Measurements from ENCODE around the gene CCR5AS.
"Not testable (repeated sequence)": the region's sequence is repeated elsewhere in the genome, so short reads cannot be mapped to it uniquely, and the experiment has no call there.

CCR5AS gene

DNA sequence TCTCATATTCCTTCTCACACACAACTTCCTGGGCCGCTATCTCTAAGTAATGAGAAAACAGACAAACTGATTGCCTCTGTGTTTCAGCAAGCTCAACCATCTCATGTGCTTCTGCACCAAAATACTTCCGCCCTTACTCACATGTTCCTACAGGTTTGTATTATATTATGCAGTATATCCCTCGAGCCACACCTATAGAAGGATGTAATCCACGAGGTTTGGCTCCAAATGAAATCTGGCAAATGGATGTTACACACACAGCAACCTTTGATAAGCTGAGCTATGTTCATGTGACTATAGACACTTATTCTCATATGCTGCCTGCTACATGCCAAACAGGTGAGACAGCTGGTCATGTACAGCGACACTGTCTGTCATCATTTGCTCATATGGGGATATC, 22.8 kb upstream of the CCR5AS start:
- Histone ChIP-seq H3K27ac (no peak overlapping the region), H3K27me3 (no peaks in the 10 kb centered on the region), H3K9me3 (ENCODE audit: low read depth) (no peaks in the 10 kb centered on the region), H3K4me3 (no peak overlapping the region), H3K4me1 (ENCODE audit: low read depth) (peaks cover 23% of the 10 kb centered on the region), H3K36me3 (no peaks in the 10 kb centered on the region)
- DNase-seq (ENCODE audit: low read depth in 1 of 2, low spot score in 1 of 2) = no peak
- TF ChIP-seq, protein P1, sequence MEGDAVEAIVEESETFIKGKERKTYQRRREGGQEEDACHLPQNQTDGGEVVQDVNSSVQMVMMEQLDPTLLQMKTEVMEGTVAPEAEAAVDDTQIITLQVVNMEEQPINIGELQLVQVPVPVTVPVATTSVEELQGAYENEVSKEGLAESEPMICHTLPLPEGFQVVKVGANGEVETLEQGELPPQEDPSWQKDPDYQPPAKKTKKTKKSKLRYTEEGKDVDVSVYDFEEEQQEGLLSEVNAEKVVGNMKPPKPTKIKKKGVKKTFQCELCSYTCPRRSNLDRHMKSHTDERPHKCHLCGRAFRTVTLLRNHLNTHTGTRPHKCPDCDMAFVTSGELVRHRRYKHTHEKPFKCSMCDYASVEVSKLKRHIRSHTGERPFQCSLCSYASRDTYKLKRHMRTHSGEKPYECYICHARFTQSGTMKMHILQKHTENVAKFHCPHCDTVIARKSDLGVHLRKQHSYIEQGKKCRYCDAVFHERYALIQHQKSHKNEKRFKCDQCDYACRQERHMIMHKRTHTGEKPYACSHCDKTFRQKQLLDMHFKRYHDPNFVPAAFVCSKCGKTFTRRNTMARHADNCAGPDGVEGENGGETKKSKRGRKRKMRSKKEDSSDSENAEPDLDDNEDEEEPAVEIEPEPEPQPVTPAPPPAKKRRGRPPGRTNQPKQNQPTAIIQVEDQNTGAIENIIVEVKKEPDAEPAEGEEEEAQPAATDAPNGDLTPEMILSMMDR (IDR thresholded peaks at IDR 0.05; ENCODE audit: low read depth, low read length) = no peak

DNA sequence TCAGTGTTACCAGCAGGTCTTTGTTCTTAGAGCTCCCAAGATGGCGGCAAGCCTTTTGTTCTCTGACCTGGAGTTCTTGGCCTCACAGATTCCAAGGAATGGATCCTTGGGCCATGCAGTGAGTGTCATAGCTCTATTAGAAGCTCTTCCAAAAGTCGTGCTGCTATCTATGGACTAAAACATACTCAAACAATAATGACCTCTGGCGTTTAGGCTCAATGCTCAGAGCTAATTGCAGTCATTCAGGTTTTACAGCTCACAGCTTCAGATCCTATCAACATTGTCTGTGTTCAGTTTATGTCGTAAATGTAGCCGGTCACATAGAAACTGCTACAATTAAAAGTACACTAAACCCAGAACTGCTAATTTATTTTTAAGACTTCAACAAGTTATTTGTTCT, 22.4 kb upstream of the CCR5AS start:
- no peaks in the 10 kb centered on the region for H3K36me3 ChIP-seq
- no peak overlapping the region for H3K4me3 ChIP-seq
- H3K27me3 ChIP-seq = no peaks in the 10 kb centered on the region
- H3K27ac ChIP-seq = no peak overlapping the region
- TF ChIP-seq, protein P1 (IDR thresholded peaks at IDR 0.05; ENCODE audit: low read depth, low read length) = no peak
- no peaks in the 10 kb centered on the region for H3K9me3 ChIP-seq (ENCODE audit: low read depth)
- H3K4me1 ChIP-seq (ENCODE audit: low read depth) = peaks cover 23% of the 10 kb centered on the region
- DNase-seq (ENCODE audit: low read depth in 1 of 2, low spot score in 1 of 2) = no peak

DNA sequence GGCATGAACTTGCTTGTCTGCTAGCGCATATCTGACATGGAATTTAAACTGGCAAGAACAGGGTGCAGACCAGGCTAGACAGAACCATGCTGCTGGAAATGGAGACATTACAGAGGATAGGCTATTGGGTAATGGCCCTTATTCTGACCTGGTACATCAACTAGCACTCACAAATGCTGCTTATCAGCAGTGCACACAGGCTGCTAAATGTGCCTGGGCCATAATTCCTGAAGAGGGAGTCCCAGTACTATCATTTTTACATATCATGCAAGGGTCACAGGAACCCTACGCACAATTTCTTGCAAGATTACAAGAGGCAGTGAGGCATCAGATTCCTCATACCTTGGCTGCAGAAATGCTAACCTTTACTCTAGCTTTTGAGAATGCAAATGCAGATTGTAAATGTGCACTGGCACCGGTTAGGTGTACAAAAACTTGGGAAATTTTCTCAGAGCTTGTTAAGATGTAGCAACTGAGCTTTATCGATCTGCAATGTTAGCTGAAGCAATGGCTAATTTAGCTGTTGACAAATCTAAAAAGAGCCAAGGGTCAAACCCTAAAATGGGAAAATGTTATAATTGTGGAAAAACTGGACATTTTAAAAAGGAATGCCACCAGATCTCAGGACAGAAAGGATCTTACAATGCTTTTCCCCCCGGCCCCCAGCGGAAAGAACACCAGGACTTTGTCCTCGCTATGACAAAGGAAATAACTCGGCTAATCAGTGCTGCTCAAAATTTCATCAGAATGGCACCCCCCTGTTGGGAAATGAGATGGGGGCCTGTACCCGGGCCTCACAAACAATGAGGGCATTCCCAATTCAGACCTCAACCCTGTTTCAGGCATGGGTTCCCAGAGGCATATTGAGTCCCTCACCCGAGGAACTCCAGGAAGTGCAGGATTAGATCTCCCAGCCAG, 21.3 kb upstream of the CCR5AS start:
- H3K36me3 ChIP-seq = no peaks in the 10 kb centered on the region
- peak overlapping the region; percentile 41 for H3K27ac ChIP-seq
- DNase-seq (ENCODE audit: low read depth in 1 of 2, low spot score in 1 of 2) = peak in 1 of 2 donors; percentile 49
- no peak overlapping the region for H3K4me3 ChIP-seq
- TF ChIP-seq, protein P1 (IDR thresholded peaks at IDR 0.05; ENCODE audit: low read depth, low read length) = no peak
- H3K4me1 ChIP-seq (ENCODE audit: low read depth) = peaks cover 23% of the 10 kb centered on the region
- H3K9me3 ChIP-seq (ENCODE audit: low read depth) = no peaks in the 10 kb centered on the region
- H3K27me3 ChIP-seq = no peaks in the 10 kb centered on the region

DNA sequence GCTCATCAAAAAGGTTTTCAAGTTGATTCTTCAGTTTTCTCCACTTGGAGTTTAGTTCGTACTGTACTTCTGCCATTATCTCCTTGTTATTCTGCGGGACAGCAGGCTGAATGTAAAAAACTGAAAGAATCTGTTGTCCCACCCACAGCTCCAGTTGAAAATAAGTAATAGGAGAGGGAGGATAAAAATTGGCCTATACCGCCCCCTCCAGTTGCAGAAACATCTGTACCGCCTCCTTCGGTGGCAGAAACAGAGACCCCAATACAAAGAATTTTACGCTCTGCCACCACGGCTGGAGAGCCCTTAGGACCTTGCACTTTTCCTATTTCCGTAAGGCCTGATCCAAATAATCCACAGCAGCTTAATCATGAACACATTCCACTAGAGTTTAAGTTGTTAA, 20.5 kb upstream of the CCR5AS start:
- Histone ChIP-seq H3K27ac (peak overlapping the region; percentile 41), H3K4me1 (ENCODE audit: low read depth) (peaks cover 23% of the 10 kb centered on the region)
- not testable (repeated sequence) for H3K4me3 ChIP-seq; H3K27me3 ChIP-seq; H3K36me3 ChIP-seq; H3K9me3 ChIP-seq (ENCODE audit: low read depth)
- peak in 1 of 2 donors; percentile 28 for DNase-seq (ENCODE audit: low read depth in 1 of 2, low spot score in 1 of 2)
- TF ChIP-seq, protein P1 (IDR thresholded peaks at IDR 0.05; ENCODE audit: low read depth, low read length) = peak; percentile 9

DNA sequence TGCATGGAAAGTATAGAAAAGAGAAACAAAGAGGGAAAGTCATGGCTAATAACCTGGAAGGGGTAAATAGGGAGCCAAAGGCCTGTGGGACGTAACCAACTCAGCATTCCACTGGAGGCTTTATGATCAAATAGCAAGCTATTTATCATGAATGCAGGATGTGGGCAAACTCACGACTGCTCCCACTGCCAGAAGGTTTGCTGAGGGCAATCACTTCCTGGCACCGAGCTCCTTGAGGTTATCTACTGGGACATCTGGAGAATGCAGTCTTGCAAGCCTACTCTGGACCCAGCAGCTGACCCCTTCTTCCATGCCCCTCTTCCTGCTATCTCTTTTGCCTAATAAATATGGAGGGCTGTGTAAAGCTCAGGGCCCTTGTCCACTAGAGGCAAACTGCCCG, 19.6 kb upstream of the CCR5AS start:
- not testable (repeated sequence) for H3K9me3 ChIP-seq (ENCODE audit: low read depth); H3K27me3 ChIP-seq; H3K4me3 ChIP-seq; H3K36me3 ChIP-seq
- peaks cover 23% of the 10 kb centered on the region for H3K4me1 ChIP-seq (ENCODE audit: low read depth)
- peak overlapping the region; percentile 4 for H3K27ac ChIP-seq
- peak in 1 of 2 donors; percentile 7 for DNase-seq (ENCODE audit: low read depth in 1 of 2, low spot score in 1 of 2)

DNA sequence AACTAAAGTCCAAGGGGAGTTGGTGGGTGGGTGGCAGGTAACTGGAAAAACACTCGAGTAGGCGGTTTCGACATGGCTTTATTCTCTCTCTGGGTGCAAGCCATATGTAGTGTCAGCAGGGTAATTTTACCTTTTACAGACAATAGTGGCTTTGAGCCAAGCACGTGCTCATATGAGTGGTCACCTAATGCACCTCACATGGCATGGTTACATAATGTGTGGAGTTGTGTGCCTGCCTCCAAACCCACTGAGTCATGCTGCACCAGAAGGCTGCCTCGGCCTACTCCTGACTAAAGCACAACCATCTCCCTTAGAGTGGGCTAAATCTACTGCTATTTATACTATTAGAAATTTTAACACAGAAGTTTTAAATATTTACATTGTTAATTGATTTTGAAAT, 16.7 kb upstream of the CCR5AS start:
- H3K27ac ChIP-seq = no peak overlapping the region
- H3K36me3 ChIP-seq = no peaks in the 10 kb centered on the region
- H3K4me3 ChIP-seq = no peak overlapping the region
- H3K9me3 ChIP-seq (ENCODE audit: low read depth) = no peaks in the 10 kb centered on the region
- TF ChIP-seq, protein P1 (IDR thresholded peaks at IDR 0.05; ENCODE audit: low read depth, low read length) = no peak
- H3K27me3 ChIP-seq = no peaks in the 10 kb centered on the region
- DNase-seq (ENCODE audit: low read depth in 1 of 2, low spot score in 1 of 2) = no peak
- peaks cover 23% of the 10 kb centered on the region for H3K4me1 ChIP-seq (ENCODE audit: low read depth)
